Brain microvascular endothelial cell (primary cell): Measurements from ENCODE around the gene COL4A5.

ENCODE experiments used
- DNase-seq: peaks from one replicate; pipeline ENCODE4 v3.0.0-alpha.2; 2020
- H3K27ac ChIP-seq: fragments of 250-450 bp; sonication (Bioruptor Pico); 2 replicates; pipeline ENCODE4 v1.5.1; 2020; ENCODE audit warnings: mild to moderate bottlenecking, moderate library complexity
- H3K27me3 ChIP-seq: fragments of 250-450 bp; sonication (Bioruptor Pico); replicated peaks from 2 replicates; pipeline ENCODE4 v1.5.1; 2020; ENCODE audit warnings: mild to moderate bottlenecking
- H3K36me3 ChIP-seq: fragments of 250-450 bp; sonication (Bioruptor Pico); replicated peaks from 2 replicates; pipeline ENCODE4 v1.5.1; 2020; ENCODE audit warnings: mild to moderate bottlenecking
- H3K4me3 ChIP-seq: 2 replicates; pipeline ENCODE4 v1.5.1; 2011; ENCODE audit warnings: low read depth, mild to moderate bottlenecking, control low read depth, low read length, moderate library complexity
- in situ Hi-C: cut with HindIII; loops from 2 replicates; pipeline ENCODE4 v1.10.0; 2017; ENCODE audit warnings: low sequenced_read_pairs, low pct_ligation_motif_present
- TF ChIP-seq, protein P1 (sequence below): IDR thresholded peaks from 2 replicates; pipeline ENCODE4 v1.5.1; 2011; ENCODE audit warnings: low read depth, mild to moderate bottlenecking, moderate library complexity, low read length, control low read depth, inconsistent platforms; ENCODE audit errors: missing control alignments

COL4A5 gene

DNA sequence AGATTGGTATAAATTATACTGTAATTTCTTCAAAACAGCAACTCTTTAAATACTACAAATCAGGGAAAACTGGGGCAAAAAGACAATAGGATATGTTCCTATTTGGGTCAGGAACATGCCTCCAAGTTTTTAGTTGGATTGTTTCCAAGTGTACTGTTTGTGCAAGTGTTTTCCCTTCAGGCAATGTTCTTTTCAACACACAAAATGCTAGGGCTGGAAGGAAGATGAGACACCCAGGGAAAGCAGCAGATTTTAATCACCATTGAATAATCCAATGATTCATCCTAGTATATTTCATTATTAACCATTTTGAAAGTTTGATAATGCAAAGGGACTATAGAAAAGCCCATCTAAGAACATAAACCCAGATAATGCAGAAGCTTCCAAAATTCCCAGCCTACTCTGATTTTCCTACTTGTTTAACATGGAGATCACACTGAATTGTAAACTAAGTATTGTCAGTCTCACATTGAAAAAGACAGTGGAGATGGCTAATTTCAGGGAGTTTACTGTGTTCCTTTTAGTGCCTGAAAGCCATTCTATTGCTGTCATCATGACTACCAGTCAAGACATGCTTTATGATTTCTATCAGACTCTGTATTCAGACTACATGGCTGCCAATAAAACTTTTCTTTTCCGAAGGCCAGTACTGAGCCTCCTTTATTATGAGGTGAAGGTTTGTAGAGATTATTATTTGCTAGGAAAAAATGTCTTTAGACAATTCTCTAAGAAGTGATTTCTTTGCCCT lies 40.0 kb upstream of the COL4A5 start:
- no peaks in the 10 kb centered on the region for H3K27me3 ChIP-seq
- no peaks in the 10 kb centered on the region for H3K36me3 ChIP-seq
- peak; percentile 5 for DNase-seq
- in situ Hi-C loops = no loop called here
- TF ChIP-seq, protein P1, sequence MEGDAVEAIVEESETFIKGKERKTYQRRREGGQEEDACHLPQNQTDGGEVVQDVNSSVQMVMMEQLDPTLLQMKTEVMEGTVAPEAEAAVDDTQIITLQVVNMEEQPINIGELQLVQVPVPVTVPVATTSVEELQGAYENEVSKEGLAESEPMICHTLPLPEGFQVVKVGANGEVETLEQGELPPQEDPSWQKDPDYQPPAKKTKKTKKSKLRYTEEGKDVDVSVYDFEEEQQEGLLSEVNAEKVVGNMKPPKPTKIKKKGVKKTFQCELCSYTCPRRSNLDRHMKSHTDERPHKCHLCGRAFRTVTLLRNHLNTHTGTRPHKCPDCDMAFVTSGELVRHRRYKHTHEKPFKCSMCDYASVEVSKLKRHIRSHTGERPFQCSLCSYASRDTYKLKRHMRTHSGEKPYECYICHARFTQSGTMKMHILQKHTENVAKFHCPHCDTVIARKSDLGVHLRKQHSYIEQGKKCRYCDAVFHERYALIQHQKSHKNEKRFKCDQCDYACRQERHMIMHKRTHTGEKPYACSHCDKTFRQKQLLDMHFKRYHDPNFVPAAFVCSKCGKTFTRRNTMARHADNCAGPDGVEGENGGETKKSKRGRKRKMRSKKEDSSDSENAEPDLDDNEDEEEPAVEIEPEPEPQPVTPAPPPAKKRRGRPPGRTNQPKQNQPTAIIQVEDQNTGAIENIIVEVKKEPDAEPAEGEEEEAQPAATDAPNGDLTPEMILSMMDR = no peak
- H3K4me3 ChIP-seq = no peak overlapping the region
- peak overlapping the region; percentile 27 for H3K27ac ChIP-seq

DNA sequence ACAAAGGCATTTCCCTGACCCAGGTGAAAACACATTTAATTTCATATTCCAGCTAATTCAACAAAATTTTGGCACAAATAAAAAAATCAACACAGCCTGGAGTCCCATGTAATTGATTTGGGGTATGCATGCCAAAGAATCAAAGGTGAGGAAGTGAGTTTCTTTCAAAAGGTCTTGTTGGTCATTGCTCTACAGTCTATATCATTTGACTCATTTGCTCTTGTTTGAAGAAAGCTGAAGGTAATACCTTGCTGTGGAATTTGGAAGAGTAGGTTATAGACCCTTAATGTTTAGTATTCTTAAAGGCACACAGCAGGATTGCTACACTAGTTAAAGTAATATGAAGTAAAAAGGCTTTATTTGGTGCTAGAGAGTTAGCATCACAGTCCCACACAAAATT lies 26.9 kb upstream of the COL4A5 start:
- DNase-seq = no peak
- in situ Hi-C loops = no loop called here
- Histone ChIP-seq H3K27me3 (no peaks in the 10 kb centered on the region), H3K4me3 (no peak overlapping the region), H3K36me3 (no peaks in the 10 kb centered on the region), H3K27ac (no peak overlapping the region)
- TF ChIP-seq, protein P1 = no peak

DNA sequence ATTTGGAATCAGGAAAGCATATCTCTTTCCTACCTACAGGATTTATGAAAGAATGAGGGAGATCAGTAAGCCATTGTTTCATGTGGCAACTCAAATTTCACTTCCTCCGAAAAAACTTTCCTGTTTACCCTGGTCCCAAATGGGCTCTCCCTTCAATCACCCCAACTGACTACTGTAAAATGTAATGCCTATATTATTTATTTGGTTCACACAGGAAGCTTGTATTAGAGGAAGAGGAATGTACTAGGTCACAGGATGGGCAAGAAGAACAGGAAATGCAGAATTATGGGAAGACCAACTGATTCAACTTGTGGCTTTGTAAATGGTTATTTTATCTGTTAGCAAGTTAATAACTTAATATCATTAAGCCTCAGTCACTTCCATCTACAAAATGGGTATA lies 24.5 kb upstream of the COL4A5 start:
- TF ChIP-seq, protein P1 = no peak
- in situ Hi-C loops = no loop called here
- no peak overlapping the region for H3K4me3 ChIP-seq

DNA sequence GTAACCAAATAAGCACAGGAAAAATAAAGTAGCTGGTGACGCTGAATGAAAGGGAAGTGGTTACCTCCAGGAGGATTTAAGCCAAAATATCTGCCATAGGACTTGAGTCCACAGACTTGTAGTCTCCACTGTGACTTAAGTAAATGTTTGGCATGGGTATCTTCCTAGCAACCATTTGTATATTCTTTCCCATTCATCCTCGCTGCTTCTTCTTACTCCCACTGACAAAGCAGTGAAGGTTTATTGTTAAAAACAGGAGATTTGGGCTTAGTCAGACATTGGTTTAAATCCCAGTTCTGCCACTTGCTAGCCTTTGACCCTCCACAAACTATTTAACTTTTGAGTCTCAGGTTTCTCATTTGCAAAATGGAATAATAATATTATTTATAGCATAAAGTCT lies 23.7 kb upstream of the COL4A5 start:
- no peak overlapping the region for H3K27ac ChIP-seq
- H3K27me3 ChIP-seq = no peaks in the 10 kb centered on the region
- DNase-seq = peak; percentile 7
- in situ Hi-C loops = no loop called here
- TF ChIP-seq, protein P1 = no peak
- no peaks in the 10 kb centered on the region for H3K36me3 ChIP-seq
- H3K4me3 ChIP-seq = no peak overlapping the region

More for the DNA sequence above, 24.5 kb upstream of the COL4A5 start:
- H3K27me3 ChIP-seq = no peaks in the 10 kb centered on the region
- H3K36me3 ChIP-seq = no peaks in the 10 kb centered on the region
- H3K27ac ChIP-seq = no peak overlapping the region
- no peak for DNase-seq

DNA sequence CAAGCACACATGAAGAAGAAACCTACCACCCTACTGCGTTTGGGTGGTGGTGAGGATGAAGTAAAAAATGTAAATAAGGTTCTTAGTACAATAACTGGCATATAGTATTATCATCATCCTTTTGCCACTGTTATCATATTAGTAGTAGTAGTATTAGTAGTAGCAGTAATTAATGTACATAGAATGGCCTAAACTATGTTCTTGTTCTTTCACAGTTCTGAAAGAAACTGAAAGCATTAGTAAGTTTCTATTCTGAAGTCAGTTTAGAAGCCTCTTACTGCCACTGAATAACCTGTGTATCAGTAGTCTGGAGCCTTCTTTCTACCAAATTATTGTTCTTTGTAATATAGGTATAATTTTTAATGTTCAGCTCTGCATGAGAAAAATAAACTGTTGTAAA lies 22.4 kb upstream of the COL4A5 start:
- no peak for DNase-seq
- H3K27me3 ChIP-seq = no peaks in the 10 kb centered on the region
- H3K36me3 ChIP-seq = no peaks in the 10 kb centered on the region
- no peak overlapping the region for H3K27ac ChIP-seq
- in situ Hi-C loops = no loop called here
- TF ChIP-seq, protein P1 = no peak
- no peak overlapping the region for H3K4me3 ChIP-seq

DNA sequence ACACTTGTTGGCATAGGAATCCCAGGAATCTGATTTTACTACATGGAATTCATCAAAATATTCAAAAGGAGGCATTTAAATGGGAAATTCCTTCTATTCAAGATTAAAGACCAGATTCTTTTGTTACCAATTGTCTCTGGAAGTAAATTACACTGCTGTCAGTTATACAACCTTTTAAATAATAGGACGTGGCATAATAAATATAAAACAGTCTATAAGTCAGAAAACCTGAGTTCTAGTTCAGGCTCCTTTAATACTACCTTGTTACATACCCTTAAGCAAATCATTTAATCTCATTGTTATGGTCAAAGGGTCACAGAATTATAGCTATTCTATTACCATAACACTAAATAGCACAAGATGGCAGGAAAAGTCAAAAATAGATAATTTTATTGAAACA lies 20.2 kb upstream of the COL4A5 start:
- TF ChIP-seq, protein P1 = no peak
- H3K27ac ChIP-seq = no peak overlapping the region
- H3K36me3 ChIP-seq = no peaks in the 10 kb centered on the region
- no peaks in the 10 kb centered on the region for H3K27me3 ChIP-seq
- in situ Hi-C loops = no loop called here
- no peak overlapping the region for H3K4me3 ChIP-seq
- no peak for DNase-seq
